Motor neuron (in vitro differentiated cells): ENCODE results near the gene PROSER2. TPM values are rescaled to one million over a fixed set of nuclear protein-coding genes. Genes with fewer than 3 reads are reported as not detected.

Experiments
- ATAC-seq, 8 experiments: fragments of 200-7000 bp; cut with Tn5 transposase; replicated peaks in 6 of 8; 2 replicates each; pipeline ENCODE4 v1.8.0; 2021; ENCODE audit warnings: mild to moderate bottlenecking in 8 of 8, moderate library complexity in 8 of 8
- H3K27ac ChIP-seq, 2 donors: fragments of 250-450 bp; sonication (Bioruptor Pico); 2 replicates each; pipeline ENCODE4 v1.9.0; 2021; ENCODE audit warnings: antibody characterized with exemption in 2 of 2, mild to moderate bottlenecking in 2 of 2, moderate library complexity in 1 of 2
- H3K4me1 ChIP-seq, 2 donors: fragments of 250-450 bp; sonication (Bioruptor Pico); replicated peaks in 1 of 2; 2 replicates each; pipeline ENCODE4 v1.6.1; 2021; ENCODE audit warnings: antibody characterized with exemption in 2 of 2, mild to moderate bottlenecking in 2 of 2, moderate library complexity in 1 of 2
- H3K4me3 ChIP-seq, 5 donors: fragments of 250-450 bp; sonication (Bioruptor Pico); 2 replicates each; pipeline ENCODE4 v1.9.0; 2021; ENCODE audit warnings: antibody characterized with exemption in 5 of 5, mild to moderate bottlenecking in 5 of 5, moderate library complexity in 4 of 5
- WGBS, 10 experiments: fragments of 450-650 bp; shearing (Covaris generic); methylation state at CpG; one replicate each; pipeline ENCODE4 v1.0.0; 2022; 5-methylcytosine and 5-hydroxymethylcytosine counted together
- in situ Hi-C, 9 experiments: fragments of 400-800 bp; cut with MboI; loops; one replicate each; pipeline ENCODE4 v1.15.0; 2021; ENCODE audit warnings: low sequenced_read_pairs in 9 of 9, low pct_unique_long_range_greater_than_20kb in 2 of 9; ENCODE audit not compliant: unreplicated experiment in 9 of 9
- total RNA-seq, 8 experiments: library from RNA; unstranded; fragments of 300-600 nt; gene quantifications; 2 replicates each; pipeline versions ENCODE4 v1.2.3 to v1.2.4, GENCODE V29; 2022

PROSER2 gene
- total RNA-seq, 8 experiments from 2014 or later = 0.71 to 5.8 (median 1.1) TPM; not detected in 1

DNA sequence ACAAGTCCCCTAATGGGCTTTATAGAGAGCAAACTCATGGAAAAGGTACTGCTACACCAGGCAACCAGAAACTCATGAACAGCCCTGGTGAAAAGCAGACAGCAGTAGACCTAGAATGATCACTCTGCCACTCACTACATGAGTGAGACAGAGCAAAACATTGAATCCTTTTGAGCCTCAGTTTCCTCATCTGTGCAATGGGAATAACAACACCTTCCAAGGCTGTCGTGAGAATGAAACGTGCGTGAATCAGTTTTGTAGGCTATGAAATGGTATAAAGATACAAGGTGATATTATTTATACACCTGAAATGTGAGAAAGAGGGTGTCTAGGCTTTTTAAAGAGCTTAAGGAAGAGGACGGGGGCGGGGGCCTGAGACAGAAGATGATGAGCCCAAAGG, 14.3 kb upstream of the PROSER2 start:
- H3K27ac ChIP-seq = no peak overlapping the region
- no peak overlapping the region for H3K4me3 ChIP-seq
- H3K4me1 ChIP-seq = peaks cover 11 to 14% of the 10 kb centered on the region in 2 donors
- in situ Hi-C loops = no loop called here
- WGBS, 10 experiments = 39 to 100% (median 78%) methylated on average over 2 to 5 of the region's 5 CpGs; no CpG with 5 or more reads in 2 of the 10 experiments
- ATAC-seq = no peak

DNA sequence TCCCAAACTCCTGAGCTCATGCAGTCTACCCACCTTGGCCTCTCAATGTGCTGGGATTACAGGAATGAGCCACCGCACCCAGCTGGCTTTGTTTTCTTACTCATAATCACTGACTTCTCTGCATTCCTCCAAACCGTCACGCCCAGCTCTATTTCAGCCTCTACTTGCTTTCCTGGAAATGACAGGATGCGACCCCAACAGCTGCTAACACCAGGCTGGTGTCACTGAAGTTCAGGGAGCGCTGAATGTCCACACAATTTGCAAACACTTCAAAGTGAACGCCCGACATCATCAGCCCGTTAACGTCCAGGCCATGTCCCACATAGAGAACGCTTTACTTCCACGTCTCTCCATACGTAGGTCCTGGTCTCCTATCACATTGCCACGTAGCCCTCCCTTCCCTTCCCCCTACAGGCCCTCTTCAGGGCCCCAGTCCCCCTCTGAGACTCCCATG, 12.8 kb upstream of the PROSER2 start:
- Histone ChIP-seq H3K4me1 (peaks cover 11 to 14% of the 10 kb centered on the region in 2 donors), H3K27ac (peak overlapping the region in 1 of 2 donors; percentile 56), H3K4me3 (no peak overlapping the region)
- 29 to 83% (median 35%) methylated on average over 1 to 9 of the region's 13 CpGs; no CpG with 5 or more reads in 3 of the 10 experiments for WGBS, 10 experiments
- peak; percentile 84 to 94 (median 90) for ATAC-seq
- in situ Hi-C loops = no loop called here

- peak in 1 of 8 experiments; percentile 8 for ATAC-seq
- peaks cover 11 to 14% of the 10 kb centered on the region in 2 donors for H3K4me1 ChIP-seq
- in situ Hi-C loops = no loop called here
- 56 to 90% (median 73%) methylated on average over 2 to 6 of the region's 6 CpGs for WGBS, 10 experiments
- H3K4me3 ChIP-seq = no peak overlapping the region
- peak overlapping the region in 1 of 2 donors; percentile 56 for H3K27ac ChIP-seq
These were observed 12.2 kb upstream of the PROSER2 start for GRCh38 chr10:11810973-11811372.

GRCh38 chr10:11813177-11813576, 10.0 kb upstream of the PROSER2 start:
- no peak overlapping the region for H3K4me3 ChIP-seq
- H3K4me1 ChIP-seq = peaks cover 11 to 14% of the 10 kb centered on the region in 2 donors
- peak in 1 of 8 experiments; percentile 20 for ATAC-seq
- no peak overlapping the region for H3K27ac ChIP-seq
- in situ Hi-C loops = no loop called here
- 0 to 100% (median 85%) methylated on average over 1 to 5 of the region's 7 CpGs; no CpG with 5 or more reads in 4 of the 10 experiments for WGBS, 10 experiments

DNA sequence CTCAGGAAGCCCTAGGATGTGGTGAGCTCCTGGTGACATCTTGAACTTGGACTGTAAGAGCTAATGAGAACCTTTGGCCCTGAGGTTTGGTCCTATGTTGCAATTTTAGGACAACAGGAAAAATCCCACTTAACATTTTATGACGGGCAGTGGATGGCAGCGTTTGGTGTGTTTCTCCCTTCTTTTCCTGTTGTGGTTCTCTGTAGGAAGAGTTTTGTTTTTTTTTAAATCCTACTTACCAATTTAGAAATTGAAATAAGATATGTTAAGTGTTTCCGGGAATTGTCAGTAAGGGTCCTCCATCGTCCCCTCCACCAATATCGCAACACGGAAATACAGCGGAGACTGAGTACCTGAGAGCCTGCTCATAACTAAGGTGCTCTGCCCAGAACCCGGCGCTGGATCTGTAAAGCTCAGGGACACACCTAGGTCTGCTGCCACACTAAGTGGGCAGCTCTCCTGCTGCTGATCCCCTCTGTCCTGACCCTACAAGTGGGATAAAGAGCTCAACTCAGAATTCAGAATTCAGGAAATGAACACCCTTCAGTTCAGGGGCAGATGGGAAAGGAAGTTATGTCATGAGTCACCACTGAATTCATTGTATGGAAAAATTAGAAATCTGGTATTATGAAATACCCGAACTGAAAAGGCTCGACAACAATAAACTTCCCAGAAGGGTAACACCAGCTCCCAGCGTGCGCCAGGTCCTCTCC, 9.1 kb upstream of the PROSER2 start:
- Histone ChIP-seq H3K4me3 (no peak overlapping the region), H3K27ac (no peak overlapping the region), H3K4me1 (peaks cover 11 to 14% of the 10 kb centered on the region in 2 donors)
- WGBS, 10 experiments = 65 to 100% (median 90%) methylated on average over 2 to 10 of the region's 13 CpGs; no CpG with 5 or more reads in 2 of the 10 experiments
- ATAC-seq = no peak
- in situ Hi-C loops = no loop called here

DNA sequence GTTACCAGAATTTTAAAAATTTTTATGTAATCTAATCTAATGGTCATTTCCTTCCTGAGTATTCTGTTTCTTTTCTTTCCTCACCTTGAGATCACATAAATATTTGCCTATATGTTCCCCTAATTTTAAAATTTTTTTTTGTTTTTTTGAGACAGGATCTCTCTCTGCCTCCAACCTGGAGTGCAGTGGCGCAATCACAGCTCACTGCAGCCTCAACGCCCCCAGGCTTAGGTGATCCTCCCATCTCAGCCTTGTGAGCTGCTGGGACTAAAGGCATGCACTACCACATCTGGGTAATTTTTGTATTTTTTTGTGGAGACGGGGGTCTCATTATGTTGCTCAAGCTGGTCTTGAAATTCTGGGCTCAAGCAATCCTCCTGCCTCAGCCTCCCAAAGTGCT, 4.1 kb upstream of the PROSER2 start:
- Histone ChIP-seq H3K4me1 (no peaks in the 10 kb centered on the region), H3K27ac (no peak overlapping the region), H3K4me3 (no peak overlapping the region)
- 50 to 86% (median 73%) methylated on average over 1 to 3 of the region's 3 CpGs; no CpG with 5 or more reads in 1 of the 10 experiments for WGBS, 10 experiments
- in situ Hi-C loops = no loop called here
- ATAC-seq = no peak

GRCh38 chr10:11822026-11822756, 965 bp upstream of the PROSER2 start:
- WGBS, 10 experiments = 33 to 93% (median 57%) methylated on average over 1 to 5 of the region's 5 CpGs
- in situ Hi-C loops = no loop called here
- ATAC-seq = no peak
- no peak overlapping the region for H3K27ac ChIP-seq
- H3K4me3 ChIP-seq = no peak overlapping the region
- H3K4me1 ChIP-seq = peaks cover 0 to 3% of the 10 kb centered on the region in 2 donors

- Histone ChIP-seq H3K4me3 (peak overlapping the region; percentile 45 to 87 (median 69)), H3K27ac (no peak overlapping the region), H3K4me1 (peaks cover 0 to 3% of the 10 kb centered on the region in 2 donors)
- ATAC-seq = no peak
- in situ Hi-C loops = no loop called here
- WGBS, 10 experiments = 0 to 100% (median 89%) methylated on average over 1 to 5 of the region's 8 CpGs; no CpG with 5 or more reads in 3 of the 10 experiments
These were observed 391 bp upstream of the PROSER2 start for GRCh38 chr10:11822809-11823121.

- ATAC-seq = no peak
- whole genome bisulfite sequencing, 10 experiments = 0 to 35% (median 16%) methylated on average over 1 to 5 of the region's 6 CpGs; no CpG with 5 or more reads in 1 of the 10 experiments
- Histone ChIP-seq H3K27ac (no peak overlapping the region), H3K4me1 (peaks cover 0 to 3% of the 10 kb centered on the region in 2 donors), H3K4me3 (peak overlapping the region; percentile 45 to 87 (median 69))
- in situ Hi-C loops = no loop called here
These were observed 812 bp downstream of the PROSER2 start for GRCh38 chr10:11823989-11824346.

DNA sequence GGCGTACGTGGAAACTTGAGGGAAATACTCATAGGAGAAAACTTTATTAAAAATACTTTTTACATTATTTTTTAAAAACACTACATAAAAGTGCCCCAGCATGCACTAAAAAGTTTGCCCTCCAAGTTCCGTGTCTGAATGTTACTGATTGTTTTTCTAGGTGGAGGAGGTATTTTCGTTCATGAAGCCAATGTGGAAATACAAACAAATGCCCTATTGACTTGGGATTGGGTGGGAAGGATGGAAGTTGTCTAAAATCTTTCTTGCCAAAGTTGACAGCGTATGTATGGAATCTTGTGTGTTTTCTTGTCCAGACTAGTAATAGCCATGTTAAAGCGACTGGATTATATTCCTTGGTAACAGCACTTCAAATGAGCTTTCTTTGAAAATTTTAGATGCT, 1.2 kb downstream of the PROSER2 start:
- peak overlapping the region in 2 of 5 donors; percentile 69 to 74 for H3K4me3 ChIP-seq
- no peak overlapping the region for H3K27ac ChIP-seq
- H3K4me1 ChIP-seq = peaks cover 0 to 3% of the 10 kb centered on the region in 2 donors
- 13 to 75% (median 57%) methylated on average over 1 to 6 of the region's 6 CpGs; no CpG with 5 or more reads in 2 of the 10 experiments for WGBS, 10 experiments
- no peak for ATAC-seq
- in situ Hi-C loops = no loop called here

DNA sequence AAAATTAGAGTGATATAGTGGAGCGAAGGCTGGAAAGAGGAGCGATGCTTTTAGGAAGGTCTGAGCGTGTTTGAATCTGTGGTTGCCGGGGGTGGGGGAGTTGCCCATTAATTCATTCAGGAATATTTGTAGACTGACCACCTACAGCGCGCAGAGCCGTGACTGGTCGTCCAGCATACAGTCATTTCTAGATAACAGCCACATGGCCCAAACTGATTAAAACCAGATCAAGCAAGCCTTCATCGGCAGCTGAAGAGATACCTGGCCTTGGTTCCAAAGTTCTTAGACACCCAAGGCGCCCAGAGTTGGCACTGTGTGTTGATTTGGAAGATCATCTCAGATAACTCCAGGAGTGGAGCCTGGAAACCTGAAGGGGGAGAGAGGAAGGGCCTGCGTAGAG, 1.7 kb downstream of the PROSER2 start:
- no peak for ATAC-seq
- in situ Hi-C loops = no loop called here
- Histone ChIP-seq H3K4me1 (peaks cover 0 to 3% of the 10 kb centered on the region in 2 donors), H3K4me3 (no peak overlapping the region), H3K27ac (no peak overlapping the region)
- WGBS, 10 experiments = 13 to 100% (median 85%) methylated on average over 1 to 7 of the region's 11 CpGs

- in situ Hi-C loops = no loop called here
- 58 to 100% (median 86%) methylated on average over 2 to 19 of the region's 19 CpGs for WGBS, 10 experiments
- ATAC-seq = no peak
These were observed 2.7 kb downstream of the PROSER2 start for GRCh38 chr10:11825796-11826414.

GRCh38 chr10:11827006-11827405, 3.9 kb downstream of the PROSER2 start:
- in situ Hi-C loops = no loop called here
- no peak overlapping the region for H3K4me3 ChIP-seq
- no peak for ATAC-seq
- WGBS, 10 experiments = 60 to 96% (median 82%) methylated on average over 1 to 9 of the region's 10 CpGs; no CpG with 5 or more reads in 1 of the 10 experiments
- H3K27ac ChIP-seq = no peak overlapping the region
- H3K4me1 ChIP-seq = peaks cover 14 to 17% of the 10 kb centered on the region in 2 donors

More at GRCh38 chr10:11825796-11826414, 2.7 kb downstream of the PROSER2 start:
- H3K4me3 ChIP-seq = no peak overlapping the region
- H3K4me1 ChIP-seq = peaks cover 3 to 6% of the 10 kb centered on the region in 2 donors
- H3K27ac ChIP-seq = no peak overlapping the region
